ENCODE results near the gene LHFPL3.
"Not testable (repeated sequence)": the region's sequence is repeated elsewhere in the genome, so short reads cannot be mapped to it uniquely, and the experiment has no call there.

Gene LHFPL3

DNA sequence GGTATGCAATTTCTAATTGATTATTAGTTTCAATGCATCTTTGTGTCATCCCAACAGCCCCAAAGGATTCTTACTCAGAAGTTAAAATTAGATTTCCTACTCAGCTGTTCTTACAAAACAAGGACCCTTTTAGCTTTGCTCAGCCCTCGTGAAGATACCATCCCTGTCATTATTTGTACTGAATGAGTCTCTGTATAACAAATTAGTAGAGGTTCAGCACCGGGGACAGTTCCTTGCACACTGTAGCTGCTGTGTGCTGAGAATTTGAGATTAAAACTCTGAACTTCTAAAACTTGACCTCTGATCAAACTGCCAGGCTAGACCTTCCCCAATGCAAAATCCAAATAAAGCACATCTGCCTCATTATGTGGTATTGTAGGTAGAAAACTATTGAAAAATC, 299.1 kb downstream of the LHFPL3 start:
- DNase-seq = no peak

DNA sequence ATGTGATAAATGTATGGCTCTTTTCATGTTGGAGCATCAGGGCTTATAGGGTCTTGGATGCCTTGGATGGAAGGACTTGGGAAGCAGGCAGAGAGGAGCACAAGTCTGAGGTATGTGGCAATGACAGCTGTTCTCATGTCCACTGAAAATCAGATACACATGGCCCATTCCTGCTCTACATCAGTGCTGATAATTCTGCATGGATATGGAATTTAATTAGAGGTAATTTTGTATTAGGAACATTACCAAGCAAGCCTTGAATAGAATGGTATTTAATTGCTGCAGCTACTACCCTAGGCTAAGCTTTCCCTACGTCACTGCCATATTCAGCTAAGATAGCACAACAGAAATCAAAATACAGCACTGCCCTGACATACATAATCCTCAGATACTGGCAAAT, 299.6 kb downstream of the LHFPL3 start:
- DNase-seq = no peak

DNA sequence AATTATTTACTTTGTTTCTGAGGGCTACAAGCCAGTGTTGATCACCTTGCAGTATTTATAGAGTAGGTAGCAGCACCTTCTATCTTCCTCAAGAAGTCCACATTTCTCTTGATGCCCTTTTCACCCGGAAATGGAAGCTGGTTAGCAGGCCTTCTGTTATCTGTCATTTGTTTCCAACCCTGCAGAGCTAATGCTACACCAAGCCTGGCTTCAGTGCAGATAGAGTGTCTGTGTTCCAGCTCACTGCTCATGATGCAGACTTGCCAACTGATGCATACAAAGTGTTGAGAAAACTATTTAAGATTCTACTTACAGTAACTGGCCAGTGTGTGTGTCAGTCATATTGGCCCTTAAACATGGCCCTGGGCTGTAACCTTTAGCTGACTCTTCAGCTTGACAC, 301.0 kb downstream of the LHFPL3 start:
- DNase-seq = no peak

GRCh38 chr7:104640506-104640905, 312.1 kb downstream of the LHFPL3 start:
- no peak for DNase-seq

GRCh38 chr7:104642560-104642959, 314.2 kb downstream of the LHFPL3 start:
- DNase-seq = no peak

GRCh38 chr7:104643587-104644217, 315.3 kb downstream of the LHFPL3 start:
- DNase-seq = no peak

- DNase-seq = no peak
Observed at GRCh38 chr7:104650991-104651640, 322.7 kb downstream of the LHFPL3 start.

DNA sequence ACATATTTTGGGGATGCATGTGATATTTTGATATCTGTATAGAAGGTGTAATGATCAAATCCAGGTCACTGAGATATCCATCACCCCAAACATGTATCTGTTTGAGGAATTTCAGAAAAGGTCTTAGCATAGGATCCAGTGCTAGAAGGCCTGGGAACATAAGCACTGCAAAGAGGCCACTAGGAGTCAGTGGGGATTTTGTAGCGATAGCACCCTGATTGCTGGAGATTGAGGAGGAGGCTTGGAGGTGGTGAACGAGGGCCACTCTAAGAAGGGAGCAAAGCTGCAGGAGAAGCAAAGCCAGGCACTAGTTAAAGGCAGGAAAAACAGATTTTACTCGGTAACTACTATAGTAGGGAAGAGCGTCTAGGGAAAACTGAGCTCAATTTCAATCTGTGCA, 324.0 kb downstream of the LHFPL3 start:
- DNase-seq = no peak

DNA sequence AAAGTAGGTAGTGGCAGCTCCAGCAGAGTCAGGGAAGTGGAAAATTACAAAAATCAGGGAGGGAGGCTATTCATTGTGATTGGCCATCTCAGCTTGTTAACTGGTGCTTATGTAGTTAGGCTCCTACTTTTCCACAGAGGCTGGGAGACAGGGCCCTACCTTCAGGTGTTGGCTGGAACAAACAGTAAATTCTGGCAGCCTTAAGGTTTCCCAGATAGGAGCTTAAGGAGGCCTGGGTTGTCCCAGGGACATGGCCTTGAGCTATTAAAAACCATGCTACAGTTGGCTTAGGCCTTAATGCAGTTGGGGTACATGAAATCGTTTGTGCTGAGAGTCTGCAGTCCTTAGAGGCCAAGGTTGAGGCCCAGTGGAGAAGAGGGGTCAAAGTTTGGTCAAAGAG, 324.5 kb downstream of the LHFPL3 start:
- DNase-seq = no peak

DNA sequence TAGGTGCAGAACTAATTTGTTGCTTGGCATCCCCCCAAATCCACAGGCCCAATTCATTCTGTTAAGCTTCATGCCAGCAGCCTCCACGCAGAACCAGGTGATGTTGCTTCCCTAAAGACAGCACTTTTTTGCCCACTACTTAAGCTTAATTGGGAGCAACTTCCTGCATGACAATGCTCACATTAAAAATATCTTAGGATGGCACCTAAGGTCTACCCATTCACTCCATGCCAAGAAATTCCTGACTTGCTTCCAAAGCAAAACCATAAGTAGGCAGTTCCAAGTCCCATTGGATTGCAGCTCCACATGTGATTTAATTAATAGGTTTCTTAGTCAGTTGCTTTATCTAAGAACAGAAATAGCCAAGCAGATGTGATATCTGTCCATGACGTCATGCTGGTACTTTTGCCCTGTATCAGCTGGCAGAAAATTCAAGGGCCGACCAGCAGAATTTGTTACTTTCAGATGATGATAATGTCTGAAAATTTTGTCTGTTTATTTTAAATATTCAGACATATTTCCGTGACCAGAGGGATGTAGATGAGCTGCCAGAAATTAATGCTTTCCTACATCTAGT, 325.5 kb downstream of the LHFPL3 start:
- no peak for DNase-seq

GRCh38 chr7:104655592-104655991, 327.2 kb downstream of the LHFPL3 start:
- DNase-seq = no peak

DNA sequence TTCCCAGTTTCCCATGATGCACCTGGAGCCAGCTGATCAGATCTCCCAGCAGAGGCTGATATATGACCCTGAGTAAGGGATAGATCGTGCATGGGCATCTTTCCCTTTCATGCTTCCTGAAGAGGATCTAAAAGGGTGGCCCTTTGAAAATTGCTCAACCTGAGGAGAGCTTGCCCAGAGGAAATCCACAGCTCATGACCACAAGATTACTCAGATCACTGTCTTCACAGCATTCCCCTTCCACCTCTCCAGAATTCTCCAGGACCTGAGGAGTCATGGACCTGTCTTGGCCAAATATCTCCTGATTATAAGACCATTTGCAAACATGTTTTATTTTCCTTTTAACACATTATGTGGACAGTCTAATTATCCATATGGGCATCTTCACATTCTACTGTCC, 328.1 kb downstream of the LHFPL3 start:
- DNase-seq = no peak

- DNase-seq = no peak
Observed at GRCh38 chr7:104657134-104657533, 328.7 kb downstream of the LHFPL3 start.

GRCh38 chr7:104661575-104661974, 333.2 kb downstream of the LHFPL3 start:
- DNase-seq = no peak

DNA sequence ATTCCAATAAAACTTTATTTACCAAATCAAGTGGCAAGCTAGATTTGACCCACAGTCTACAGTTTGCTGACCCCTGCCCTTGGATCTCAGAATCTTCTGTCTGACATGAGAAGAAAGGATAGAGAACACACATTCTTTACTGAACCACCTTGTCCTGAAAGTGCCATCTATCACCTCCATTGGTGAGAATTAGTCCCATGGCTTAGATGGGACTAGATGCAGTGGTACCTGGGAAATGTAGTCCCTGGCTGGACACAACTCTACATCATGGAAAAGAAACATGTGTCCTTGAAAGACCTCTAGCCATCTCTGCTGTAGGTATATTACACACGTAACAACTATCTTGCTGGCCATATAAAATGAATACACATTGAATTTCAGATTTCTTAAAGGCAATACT, 336.2 kb downstream of the LHFPL3 start:
- no peak for DNase-seq

DNA sequence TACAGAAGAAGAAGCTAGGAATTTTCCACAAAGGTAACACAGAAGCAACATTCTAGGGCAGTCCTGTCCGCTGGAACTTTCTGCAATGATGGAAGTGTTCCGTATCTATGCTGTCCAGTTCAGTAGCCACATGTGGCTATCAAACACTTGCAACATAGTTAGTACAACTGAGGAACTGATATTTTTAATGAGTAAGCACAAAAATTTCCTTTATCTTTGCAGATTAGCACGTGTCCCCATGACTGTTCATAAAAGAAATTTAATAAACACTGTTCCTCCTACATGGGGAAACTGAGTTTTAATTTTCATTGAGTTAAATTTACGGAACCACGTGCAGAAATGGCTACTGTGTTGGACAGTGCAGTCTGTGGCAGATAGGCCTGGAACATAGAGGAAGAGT, 349.2 kb downstream of the LHFPL3 start:
- DNase-seq = no peak

GRCh38 chr7:104679085-104679484, 350.7 kb downstream of the LHFPL3 start:
- no peak for DNase-seq

DNA sequence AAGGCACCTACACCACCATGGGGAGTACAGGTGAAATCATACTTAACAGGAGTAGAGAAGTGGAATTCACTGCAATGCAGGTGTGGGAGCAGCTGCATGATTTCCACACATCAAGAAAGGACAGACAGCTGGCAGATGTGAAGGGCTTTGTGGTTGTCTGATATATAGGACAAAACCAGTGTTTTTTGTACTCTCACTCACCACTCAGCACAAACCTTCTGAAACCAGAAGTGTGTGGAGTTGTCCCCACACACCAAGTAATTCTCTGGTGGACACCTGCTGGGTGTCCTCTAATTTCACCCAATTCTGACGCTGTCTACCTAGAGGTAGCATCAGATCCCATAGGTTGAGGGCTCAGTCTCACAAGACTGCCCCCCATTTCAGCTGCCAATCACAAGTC, 357.9 kb downstream of the LHFPL3 start:
- DNase-seq = no peak

DNA sequence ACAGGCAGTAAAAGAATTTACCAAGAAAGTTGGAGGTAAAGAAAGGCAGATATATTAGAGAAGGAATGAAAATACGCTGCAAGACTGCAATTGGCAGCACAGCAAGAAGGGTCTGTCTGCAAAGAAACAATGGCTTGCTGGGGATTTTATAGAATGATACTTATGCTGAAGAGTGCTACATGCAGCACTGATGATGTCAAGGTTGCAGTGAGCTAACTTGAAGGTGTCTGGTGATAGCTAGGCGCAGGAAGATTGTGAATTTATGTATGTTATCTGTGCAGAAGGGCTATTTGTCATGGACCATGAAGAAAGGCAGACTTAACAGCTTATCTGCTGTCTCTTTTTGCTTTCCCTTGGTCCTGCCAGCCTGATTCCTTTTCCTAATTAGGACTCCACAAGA, 366.3 kb downstream of the LHFPL3 start:
- no peak for DNase-seq

- no peak for DNase-seq
Observed at GRCh38 chr7:104695563-104695962, 367.2 kb downstream of the LHFPL3 start.

GRCh38 chr7:104700336-104700735, 371.9 kb downstream of the LHFPL3 start:
- no peak for DNase-seq

- DNase-seq = not testable (repeated sequence)
Observed at GRCh38 chr7:104721027-104721426, 392.6 kb downstream of the LHFPL3 start.

GRCh38 chr7:104723001-104723400, 394.6 kb downstream of the LHFPL3 start:
- DNase-seq = no peak

DNA sequence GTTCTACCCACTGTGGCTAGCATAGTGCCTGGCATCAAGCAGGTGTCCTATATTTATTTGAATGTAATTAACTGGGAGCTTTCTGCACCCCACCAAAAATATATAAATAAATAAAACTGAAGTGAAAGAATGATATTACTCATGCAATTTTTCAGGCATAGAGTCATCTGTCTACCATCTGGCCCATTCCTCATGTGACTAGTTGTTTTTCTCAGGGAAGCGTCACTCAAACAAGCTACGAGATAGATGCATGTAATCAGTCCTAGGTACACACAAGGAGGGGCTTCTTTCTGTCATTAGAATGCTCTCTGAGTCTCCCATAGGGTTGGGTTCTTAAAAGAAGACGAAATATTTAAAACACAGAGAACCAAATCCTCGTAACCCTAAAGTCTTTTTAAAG, 430.1 kb downstream of the LHFPL3 start:
- DNase-seq = no peak

DNA sequence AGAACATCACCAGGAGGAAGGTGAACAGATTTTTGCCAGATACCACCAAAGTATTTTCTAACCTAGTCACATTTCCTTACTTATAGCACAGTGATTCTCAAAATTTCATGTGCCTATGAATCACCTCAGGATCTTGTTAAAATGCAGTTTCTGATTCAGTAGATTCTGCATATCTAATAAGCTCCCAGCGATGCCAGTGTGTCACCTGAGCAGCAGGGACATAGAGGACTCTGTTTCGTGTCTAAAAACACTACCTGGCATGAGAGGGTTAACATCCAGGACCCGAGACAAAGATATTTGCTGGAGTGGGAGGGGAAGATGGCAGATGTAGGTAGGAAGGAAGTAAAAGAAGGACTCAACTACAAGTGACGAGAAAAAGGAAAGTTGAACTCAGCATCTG, 433.5 kb downstream of the LHFPL3 start:
- no peak for DNase-seq
